ENCODE measurements around the gene CD200. TPM values are rescaled to one million over a fixed set of nuclear protein-coding genes. Genes with fewer than 3 reads are reported as not detected.

Gene CD200
- total RNA-seq (2014; rRNA removed; shearing (Covaris generic)), result 0.49 and 3.4 TPM in 2 replicates

- DNase-seq (ENCODE audit: low read depth), result peak; percentile 32
Measured at GRCh38 chr3:112333002-112333380, at the start of gene CD200. CD200 (plus strand) TSS chr3:112333156; CDS start chr3:112333213, 57 bp downstream.

DNA sequence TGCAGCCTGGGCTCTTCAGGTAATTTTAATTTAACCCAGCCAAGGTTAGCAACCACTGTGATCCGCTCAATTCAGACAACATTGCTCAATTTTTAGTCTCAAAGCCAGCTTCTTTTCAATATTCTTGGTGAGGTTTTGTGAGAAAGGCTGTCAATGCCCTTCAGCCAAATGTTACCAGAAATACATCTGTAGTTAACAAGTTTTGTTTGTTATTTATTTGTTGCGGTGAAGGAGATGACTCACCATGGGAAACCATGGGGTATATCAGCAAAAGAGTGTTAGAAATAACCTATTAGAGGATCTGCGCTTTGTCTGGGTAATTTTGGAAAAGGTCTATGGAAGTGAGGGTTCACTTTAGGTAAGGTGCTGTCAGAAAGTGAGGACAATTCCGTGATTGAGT is 43.9 kb upstream of the CD200 start:
- peak; percentile 15 for DNase-seq (ENCODE audit: low read depth)

DNA sequence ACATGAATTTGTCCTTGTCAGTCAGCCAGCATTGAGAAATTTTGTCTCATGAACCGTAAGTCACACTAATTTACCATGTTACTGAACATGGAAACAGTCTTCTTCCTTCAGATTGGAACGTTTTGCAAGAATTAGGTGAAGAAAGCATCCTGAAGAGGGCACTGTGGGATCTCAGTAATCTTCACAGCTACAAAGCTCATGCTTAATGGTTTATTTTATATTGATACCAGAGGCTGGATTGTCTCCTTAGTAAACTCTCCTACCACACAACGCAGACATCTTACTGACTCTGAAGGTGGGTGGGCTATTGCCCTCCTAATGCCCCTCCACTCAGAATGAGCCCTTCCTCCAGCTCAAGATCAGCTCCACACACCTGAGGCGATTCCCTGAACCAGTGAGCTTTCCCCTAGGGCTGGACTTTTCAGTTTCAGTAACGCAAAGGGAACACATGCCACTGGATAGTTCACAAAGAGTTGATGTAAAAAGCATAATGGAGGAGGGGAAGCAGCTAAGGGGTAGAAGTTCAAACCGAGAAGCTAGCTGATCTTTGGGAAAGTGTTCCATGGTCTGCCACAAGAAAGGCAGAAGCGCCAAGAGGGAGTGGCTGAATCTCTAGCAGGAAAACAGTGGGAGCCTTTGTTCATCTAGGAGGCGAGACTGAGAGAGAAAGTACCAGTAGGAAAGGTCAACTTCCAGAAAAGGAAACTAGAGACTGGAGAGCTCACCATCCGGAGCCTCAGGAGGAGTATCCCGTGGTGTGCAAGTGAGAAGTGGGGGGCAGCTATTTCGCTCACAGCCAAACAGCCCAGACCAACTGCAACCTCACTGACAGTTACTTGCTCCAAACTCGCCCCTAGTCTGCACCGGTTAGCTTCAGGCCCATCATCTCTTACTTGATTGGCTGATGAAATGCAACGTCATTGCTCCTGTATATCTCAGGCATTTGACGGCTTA is 39.3 kb upstream of the CD200 start, which contains the start of gene SLC9C1:
TSS of gene SLC9C1 (minus strand) at position 849 of the 954 bp plus-strand sequence. CDS start 7,425 bp downstream, outside the sequence.
- peak; percentile 74 for DNase-seq (ENCODE audit: low read depth)

- no peak for DNase-seq (ENCODE audit: low read depth)
Measured at GRCh38 chr3:112297714-112298113, 35.2 kb upstream of the CD200 start.

DNA sequence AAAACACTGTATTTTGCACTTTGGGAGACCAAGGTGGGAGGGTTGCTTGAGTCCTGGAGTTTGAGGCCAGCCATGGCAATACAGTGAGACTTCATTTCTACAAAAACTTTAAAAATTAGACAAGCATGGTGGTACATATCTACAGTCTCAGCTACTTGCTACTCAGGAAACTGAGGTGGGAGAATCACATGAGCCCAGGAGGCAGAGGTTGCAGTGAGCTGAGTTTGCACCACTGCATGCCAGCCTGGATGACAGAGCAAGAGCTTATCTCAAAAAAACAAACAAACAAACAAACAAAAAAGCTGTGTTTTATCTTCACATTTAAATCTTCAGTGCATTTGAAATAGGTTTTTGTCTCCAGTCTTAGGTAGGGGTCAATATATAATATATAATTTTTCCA is 34.2 kb upstream of the CD200 start:
- DNase-seq (ENCODE audit: low read depth), result no peak

DNA sequence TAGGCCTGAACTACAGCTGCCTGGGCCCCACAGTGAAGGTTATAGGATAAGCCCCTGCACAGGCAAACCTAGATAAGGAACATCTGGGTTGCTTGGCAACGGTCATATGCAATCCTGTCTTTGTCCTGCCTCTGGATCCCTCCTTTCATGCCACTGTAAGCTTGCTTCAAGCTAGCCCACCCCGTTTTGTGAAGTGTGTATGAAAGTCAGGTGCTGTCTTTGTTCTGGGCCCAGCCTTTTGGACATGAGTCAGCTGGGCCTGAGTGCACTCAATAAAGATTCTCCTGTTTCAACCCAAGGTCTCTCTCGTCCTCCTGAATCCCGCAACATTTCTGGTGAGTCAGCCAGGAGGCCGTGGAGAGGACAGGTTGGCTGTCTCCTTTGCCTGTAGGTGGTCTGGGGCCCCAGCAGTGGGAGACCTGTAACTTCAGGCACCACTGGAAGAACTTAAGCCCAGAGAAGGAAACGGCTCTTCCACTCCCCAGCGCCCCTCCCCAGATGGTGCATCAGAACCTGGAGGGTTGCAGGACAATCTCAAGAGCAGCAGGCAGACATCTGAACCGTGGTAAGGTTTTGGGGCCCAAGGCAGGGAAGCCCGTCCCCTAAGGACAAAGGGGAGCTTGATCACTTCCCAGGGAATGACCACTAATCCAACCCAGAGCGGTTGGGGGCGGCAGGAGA is 30.7 kb upstream of the CD200 start:
- DNase-seq (ENCODE audit: low read depth), result peak; percentile 26

DNA sequence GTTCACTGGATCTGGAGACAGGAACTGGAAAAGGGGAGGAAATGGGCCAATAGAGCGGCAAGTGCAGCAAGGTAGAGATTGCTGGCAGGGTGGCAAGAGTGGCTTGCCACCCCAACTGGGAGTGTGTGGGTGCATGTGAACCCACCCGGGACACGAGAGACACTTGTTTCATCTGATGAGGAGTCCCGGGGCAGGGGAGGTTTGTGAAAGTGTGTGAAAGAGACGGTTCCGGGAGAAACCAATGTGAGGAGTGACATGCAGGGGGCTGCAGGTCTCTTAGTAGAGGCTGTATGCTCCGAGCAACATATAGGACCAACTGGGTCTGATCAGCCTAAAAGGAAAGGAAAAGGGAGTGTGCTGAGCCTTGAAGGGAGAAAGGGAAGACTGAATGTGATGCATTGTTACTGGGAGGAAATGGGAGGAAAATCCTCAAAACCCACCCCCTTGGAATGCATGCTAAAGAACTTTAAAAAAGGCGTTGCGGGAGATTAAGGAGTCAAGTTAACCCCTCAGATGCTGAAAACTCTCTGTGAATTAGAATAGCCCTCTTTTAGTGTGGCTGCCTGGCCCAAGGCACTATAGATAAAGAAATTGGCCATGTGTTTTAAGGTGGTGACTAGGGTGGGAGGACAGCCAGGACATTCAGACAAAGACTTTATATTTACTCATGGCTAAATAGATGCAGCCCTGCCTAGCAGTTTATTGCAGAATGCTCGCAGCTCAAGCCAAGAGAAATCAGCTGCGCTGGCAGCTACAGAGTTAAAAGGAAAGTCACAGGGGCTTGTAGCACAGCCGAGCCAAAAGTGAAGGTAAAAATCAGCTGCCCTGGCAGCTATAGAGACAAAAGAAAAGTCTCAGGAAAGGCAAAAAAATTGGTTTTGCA is 29.8 kb upstream of the CD200 start:
- peak; percentile 43 for DNase-seq (ENCODE audit: low read depth)

- DNase-seq (ENCODE audit: low read depth), result peak; percentile 46
Measured at GRCh38 chr3:112303764-112304325, 29.1 kb upstream of the CD200 start.

DNA sequence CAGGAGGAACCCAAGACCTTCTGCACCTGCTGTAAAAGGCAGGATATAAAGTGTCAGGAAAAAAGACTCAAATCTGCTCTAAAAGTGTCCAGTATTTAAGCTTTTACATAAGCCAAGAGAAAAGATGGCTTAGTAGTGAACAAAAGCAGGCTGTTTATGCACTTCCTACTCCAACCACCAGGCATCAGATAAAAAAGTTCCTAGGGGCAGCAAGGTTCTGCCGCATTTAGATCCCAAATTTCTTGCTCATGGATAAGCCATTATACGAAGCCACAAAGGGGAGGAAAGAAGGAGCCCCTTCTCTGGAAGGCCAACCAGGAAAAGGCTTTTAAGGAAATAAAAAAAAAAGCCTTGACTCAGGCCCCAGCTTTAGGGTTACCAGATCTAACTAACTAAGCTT is 28.3 kb upstream of the CD200 start:
- DNase-seq (ENCODE audit: low read depth), result peak; percentile 34

DNA sequence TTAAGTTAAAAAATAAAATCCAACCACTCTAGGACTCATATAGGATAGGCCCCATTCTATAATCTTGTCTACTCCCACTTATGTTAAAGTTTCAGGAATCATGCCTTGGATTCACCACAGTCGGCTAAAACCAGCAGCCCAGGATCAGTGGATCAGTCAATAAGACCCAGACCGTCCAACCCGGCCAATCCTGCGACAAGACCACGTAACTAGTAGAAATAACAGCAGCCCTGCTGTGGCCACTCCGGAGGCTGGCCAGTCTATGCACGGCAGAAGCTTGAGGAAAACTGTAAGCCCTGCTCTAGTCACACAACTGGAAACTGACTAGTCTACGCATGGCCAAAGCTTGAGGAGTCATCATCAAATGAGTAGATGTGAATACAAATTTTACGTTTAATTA is 26.1 kb upstream of the CD200 start:
- DNase-seq (ENCODE audit: low read depth), result no peak

DNA sequence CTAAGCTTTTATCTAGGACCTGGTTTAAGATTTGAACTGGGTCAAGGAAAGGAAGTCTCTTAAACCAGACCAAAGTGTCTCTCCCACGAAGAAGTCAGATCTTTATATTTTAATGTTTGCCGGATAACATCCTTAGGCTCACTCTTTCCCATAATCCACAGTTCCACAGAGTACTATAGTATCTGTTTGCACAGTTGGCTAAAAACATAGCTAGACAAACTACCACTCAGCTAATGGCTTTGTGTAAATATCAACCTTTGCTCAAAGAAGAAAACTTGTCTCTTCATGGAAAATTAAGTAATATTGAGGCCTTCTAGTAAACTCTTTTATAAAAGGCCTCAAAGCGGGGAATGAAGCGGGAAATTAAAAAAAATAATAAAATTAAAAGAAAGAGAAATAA is 25.4 kb upstream of the CD200 start:
- no peak for DNase-seq (ENCODE audit: low read depth)

DNA sequence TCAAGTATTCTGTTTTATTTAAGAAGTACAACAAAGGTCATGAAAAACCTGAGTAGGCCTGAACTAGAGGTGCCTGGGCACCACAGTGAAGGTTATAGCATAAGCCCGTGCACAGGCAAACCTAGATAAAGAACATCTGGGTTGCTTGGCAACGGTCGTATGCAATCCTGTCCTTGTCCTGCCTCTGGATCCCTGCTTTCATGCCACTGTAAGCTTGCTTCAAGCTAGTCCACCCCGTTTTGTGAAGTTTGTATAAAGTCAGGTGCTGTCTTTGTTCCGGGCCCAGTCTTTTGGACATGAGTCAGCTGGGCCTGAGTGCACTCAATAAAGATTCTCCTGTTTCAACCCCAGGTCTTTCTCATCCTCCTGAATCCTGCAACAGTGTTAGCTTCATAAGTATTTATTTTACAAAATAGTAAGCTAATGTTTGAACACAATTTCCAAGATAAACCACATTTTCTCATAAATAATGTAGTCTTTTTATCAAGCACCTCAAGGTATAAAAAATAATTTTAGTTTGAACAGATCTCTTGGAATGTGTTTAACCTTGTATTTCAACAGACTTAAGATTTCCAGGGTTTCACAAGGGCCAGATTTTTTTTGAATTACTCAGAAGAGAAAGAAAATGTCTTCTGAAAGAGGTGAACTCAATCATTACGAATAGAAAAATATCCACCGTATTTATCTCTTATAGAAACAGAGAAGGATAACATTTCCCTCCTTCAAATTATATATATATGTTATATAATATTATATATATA is 24.6 kb upstream of the CD200 start:
- DNase-seq (ENCODE audit: low read depth), result peak; percentile 50

GRCh38 chr3:112314649-112315048 is 18.3 kb upstream of the CD200 start:
- DNase-seq (ENCODE audit: low read depth), result no peak

- no peak for DNase-seq (ENCODE audit: low read depth)
Measured at GRCh38 chr3:112315791-112316190, 17.2 kb upstream of the CD200 start.

DNA sequence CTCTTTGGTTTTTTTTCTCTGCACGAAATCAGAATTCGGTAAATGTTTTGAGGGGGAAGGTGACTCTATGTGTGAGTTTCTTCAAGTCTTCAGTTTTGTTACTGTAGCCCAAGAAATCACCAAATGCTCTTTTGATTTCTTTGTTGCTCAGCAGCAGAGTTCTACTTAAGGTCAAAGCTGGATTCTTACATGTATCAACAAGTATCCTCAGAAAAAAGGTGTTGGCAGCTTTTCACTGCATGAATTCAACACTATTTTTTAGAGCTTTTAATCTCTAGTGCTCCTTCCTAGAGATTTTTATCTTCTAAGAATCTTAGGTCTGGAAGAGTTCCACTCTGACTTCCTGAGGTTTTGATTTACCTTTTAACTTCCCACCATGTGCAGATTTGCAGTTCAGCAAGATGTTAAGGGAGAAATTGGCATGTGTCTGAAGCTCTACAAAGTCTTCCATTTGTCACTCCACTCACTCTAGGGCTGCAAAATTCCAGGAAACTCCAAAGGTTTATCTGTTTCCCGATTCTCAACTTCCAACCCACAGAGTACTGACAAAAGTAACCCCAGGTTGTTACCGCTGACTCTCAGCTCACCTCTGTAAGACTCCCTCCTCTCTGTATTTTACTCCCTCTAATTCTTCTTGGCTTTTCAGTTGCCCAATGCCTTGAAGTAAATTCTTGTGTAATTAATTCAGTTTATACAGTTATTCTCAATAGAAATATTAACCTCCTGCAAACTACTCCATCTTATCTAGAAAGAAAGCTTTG is 13.3 kb upstream of the CD200 start:
- no peak for DNase-seq (ENCODE audit: low read depth)

GRCh38 chr3:112320691-112321090 is 12.3 kb upstream of the CD200 start:
- no peak for DNase-seq (ENCODE audit: low read depth)

- DNase-seq (ENCODE audit: low read depth), result no peak
Measured at GRCh38 chr3:112321867-112322652, 10.9 kb upstream of the CD200 start.

GRCh38 chr3:112327371-112327951 is 5.5 kb upstream of the CD200 start:
- DNase-seq (ENCODE audit: low read depth), result peak; percentile 59

DNA sequence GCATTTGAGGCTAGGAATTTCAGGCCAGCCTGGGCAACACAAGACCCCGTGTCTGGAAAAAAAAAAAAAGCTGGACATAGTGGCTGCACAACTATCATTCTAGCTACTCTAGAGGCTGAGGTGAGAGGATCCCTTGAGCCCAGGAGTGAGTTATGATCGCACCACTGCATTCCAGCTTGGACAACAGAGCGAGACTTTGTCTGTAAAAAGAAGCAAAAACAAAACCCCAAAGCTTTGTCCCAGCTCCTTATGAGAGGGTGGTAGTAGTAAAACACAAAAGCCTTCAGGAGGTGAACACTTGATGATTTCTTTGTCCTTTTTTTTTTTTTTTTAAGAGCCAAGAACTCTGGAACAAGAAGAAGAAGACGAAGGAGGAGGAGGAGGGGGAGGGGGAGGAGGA is 1.1 kb upstream of the CD200 start:
- DNase-seq (ENCODE audit: low read depth), result no peak

Data from RPMI7951 (cell line).